Caco-2 (cell line): Measurements from ENCODE around the gene TLE6. TPM values are rescaled to one million over a fixed set of nuclear protein-coding genes. Genes with fewer than 3 reads are reported as not detected.

Experiments used
- BruUV-seq: library from RNA; stranded (reverse); fragments of 400-500 nt; replicated peaks from 2 replicates; lab custom pipeline; 2021; lab: Mats Ljungman, UMichigan
- CTCF ChIA-PET: fragments of 300-600 bp; sonication (Branson Sonifier 250); formaldehyde crosslinking; loops from one replicate; lab custom pipeline; 2022; ENCODE audit warnings: antibody characterized with exemption; lab: Charles Lee
- POLR2A ChIA-PET: fragments of 300-600 bp; sonication (Branson Sonifier 250); formaldehyde crosslinking; loops from one replicate; lab custom pipeline; 2022; ENCODE audit warnings: antibody characterized with exemption; lab: Charles Lee
- DNase-seq, 2 experiments: peaks; one replicate each; pipeline versions ENCODE4 v3.0.0 to v3.0.0-alpha.2; 2020 to 2022
- H3K27me3 ChIP-seq: replicated peaks from 2 replicates; pipeline ENCODE4 v1.6.0; 2011; ENCODE audit warnings: low read length; ENCODE audit not compliant: control insufficient read depth, insufficient read depth
- H3K36me3 ChIP-seq: 2 replicates; pipeline ENCODE4 v1.5.1; 2011; ENCODE audit warnings: low read length; ENCODE audit not compliant: control insufficient read depth, insufficient read depth
- H3K4me1 ChIP-seq: fragments of 250-450 bp; sonication (Bioruptor Pico); 2 replicates; pipeline ENCODE4 v1.5.1; 2020; ENCODE audit warnings: mild to moderate bottlenecking
- H3K4me3 ChIP-seq: 2 replicates; pipeline ENCODE4 v1.5.1; 2011; ENCODE audit warnings: low read depth, mild to moderate bottlenecking, control low read depth, low read length
- H3K9me3 ChIP-seq: fragments of 250-450 bp; sonication (Bioruptor Pico); 2 replicates; pipeline ENCODE4 v1.5.1; 2020; ENCODE audit warnings: mild to moderate bottlenecking, moderate library complexity
- H3K27ac Mint-ChIP-seq: one replicate; pipeline ENCODE4 v1.8.0; 2022; ENCODE audit warnings: mixed read lengths; ENCODE audit not compliant: unreplicated experiment
- H3K27me3 Mint-ChIP-seq: one replicate; pipeline ENCODE4 v1.8.0; 2022; ENCODE audit warnings: mixed read lengths; ENCODE audit not compliant: insufficient read depth, unreplicated experiment
- H3K36me3 Mint-ChIP-seq: one replicate; pipeline ENCODE4 v1.8.0; 2022; ENCODE audit warnings: mild to moderate bottlenecking, mixed read lengths; ENCODE audit not compliant: insufficient read depth, unreplicated experiment
- H3K4me1 Mint-ChIP-seq: one replicate; pipeline ENCODE4 v1.8.0; 2022; ENCODE audit warnings: low read depth, mixed read lengths; ENCODE audit not compliant: unreplicated experiment
- H3K4me3 Mint-ChIP-seq: one replicate; pipeline ENCODE4 v1.8.0; 2022; ENCODE audit warnings: mild to moderate bottlenecking, moderate library complexity, mixed read lengths; ENCODE audit not compliant: unreplicated experiment
- H3K9me3 Mint-ChIP-seq: one replicate; pipeline ENCODE4 v1.8.0; 2022; ENCODE audit warnings: mixed read lengths; ENCODE audit not compliant: unreplicated experiment
- intact Hi-C: fragments of 100-400 bp; cut with micrococcal nuclease; formaldehyde crosslinking; loops from one replicate; pipeline ENCODE4 v1.10.0; 2022; ENCODE audit not compliant: unreplicated experiment
- total RNA-seq: library from RNA; stranded (reverse); gene quantifications from 2 replicates; pipeline ENCODE4 v1.2.3, GENCODE V29; 2022
- TF ChIP-seq, protein P1 (sequence below), 2 experiments: fragments of 200-600 bp in 1 of 2; IDR thresholded peaks; 1 replicate in 1 of 2; 2 replicates in 1 of 2; pipeline versions ENCODE4 v1.5.1 to v1.8.0; 2011 to 2022; ENCODE audit warnings: antibody characterized with exemption in 1 of 2, control low read depth in 1 of 2, inconsistent platforms in 1 of 2, low read depth in 1 of 2, low read length in 1 of 2, mild to moderate bottlenecking in 1 of 2, moderate library complexity in 1 of 2; ENCODE audit not compliant: insufficient read depth in 1 of 2, severe bottlenecking in 1 of 2, unreplicated experiment in 1 of 2

The TLE6 gene
- total RNA-seq, 1 experiment from 2014 or later: 1.4 TPM

DNA sequence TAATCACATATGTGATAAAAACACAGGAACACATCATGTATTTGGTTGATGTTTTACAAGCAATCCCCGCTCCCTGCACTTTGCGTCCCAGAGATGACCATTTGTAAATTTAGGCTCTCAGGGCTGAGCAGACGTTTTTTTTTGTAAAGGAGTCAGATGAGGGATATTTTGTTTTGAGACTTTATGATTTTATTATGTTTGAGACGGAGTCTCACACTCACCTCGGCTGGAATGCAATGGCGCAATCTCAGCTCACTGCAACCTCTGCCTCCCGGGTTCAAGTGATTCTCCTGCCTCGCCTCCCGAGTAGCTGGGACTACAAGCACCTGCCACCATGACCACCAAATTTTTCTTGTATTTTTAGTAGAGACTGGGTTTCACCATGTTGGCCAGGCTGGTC, 1.4 kb downstream of the TLE6 start:
- Histone ChIP-seq H3K9me3 (no peaks in the 10 kb centered on the region), H3K36me3 (no peaks in the 10 kb centered on the region), H3K27me3 (no peaks in the 10 kb centered on the region), H3K4me1 (peaks cover 16% of the 10 kb centered on the region; the same call in 1 of the 2 replicates), H3K4me3 (no peak overlapping the region)
- no peaks in the 10 kb centered on the region for H3K4me1 Mint-ChIP-seq
- TF ChIP-seq, protein P1, sequence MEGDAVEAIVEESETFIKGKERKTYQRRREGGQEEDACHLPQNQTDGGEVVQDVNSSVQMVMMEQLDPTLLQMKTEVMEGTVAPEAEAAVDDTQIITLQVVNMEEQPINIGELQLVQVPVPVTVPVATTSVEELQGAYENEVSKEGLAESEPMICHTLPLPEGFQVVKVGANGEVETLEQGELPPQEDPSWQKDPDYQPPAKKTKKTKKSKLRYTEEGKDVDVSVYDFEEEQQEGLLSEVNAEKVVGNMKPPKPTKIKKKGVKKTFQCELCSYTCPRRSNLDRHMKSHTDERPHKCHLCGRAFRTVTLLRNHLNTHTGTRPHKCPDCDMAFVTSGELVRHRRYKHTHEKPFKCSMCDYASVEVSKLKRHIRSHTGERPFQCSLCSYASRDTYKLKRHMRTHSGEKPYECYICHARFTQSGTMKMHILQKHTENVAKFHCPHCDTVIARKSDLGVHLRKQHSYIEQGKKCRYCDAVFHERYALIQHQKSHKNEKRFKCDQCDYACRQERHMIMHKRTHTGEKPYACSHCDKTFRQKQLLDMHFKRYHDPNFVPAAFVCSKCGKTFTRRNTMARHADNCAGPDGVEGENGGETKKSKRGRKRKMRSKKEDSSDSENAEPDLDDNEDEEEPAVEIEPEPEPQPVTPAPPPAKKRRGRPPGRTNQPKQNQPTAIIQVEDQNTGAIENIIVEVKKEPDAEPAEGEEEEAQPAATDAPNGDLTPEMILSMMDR (IDR thresholded peaks at IDR 0.05; ENCODE audit: insufficient read depth in 1 of 2, low read depth in 1 of 2, low read length in 1 of 2, severe bottlenecking in 1 of 2, unreplicated experiment in 1 of 2): no peak
- no peaks in the 10 kb centered on the region for H3K9me3 Mint-ChIP-seq
- no TSS peak for BruUV-seq
- H3K36me3 Mint-ChIP-seq: peaks cover 15% of the 10 kb centered on the region
- CTCF ChIA-PET: interaction anchor here (0.7 kb wide), 1 partner anchor 61 kb away, joined by 3 read pairs; no protein-coding TSS in a partner anchor
- intact Hi-C loops: no loop called here
- H3K27me3 Mint-ChIP-seq: no peaks in the 10 kb centered on the region
- no peak overlapping the region for H3K4me3 Mint-ChIP-seq
- no peak overlapping the region for H3K27ac Mint-ChIP-seq
- POLR2A ChIA-PET: no interaction called here
- no peak for DNase-seq

DNA sequence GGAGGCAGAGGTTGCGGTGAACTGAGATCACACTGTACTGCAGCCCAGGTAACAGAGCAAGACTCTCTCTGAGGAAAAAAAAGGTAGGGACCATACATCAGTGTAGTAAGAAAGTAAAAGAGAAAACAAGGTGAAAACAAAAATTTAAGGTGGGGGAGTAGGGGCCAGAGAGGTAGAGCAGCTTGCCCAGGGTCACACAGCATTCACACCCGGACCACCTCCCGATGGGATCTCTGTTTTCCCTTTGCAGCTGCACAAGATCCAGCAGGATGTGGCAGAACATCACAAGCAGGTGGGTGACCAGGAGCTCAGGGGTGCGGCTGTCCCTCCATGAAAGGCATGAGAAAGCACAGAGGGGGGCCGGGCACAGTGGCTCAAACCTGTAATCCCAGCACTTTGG, 4.5 kb downstream of the TLE6 start:
- Histone ChIP-seq H3K36me3 (no peaks in the 10 kb centered on the region), H3K4me3 (no peak overlapping the region), H3K9me3 (no peaks in the 10 kb centered on the region), H3K4me1 (peaks cover 11% of the 10 kb centered on the region; the same call in 1 of the 2 replicates), H3K27me3 (no peaks in the 10 kb centered on the region)
- ChIA-PET CTCF (interaction anchor here (1.0 kb wide), 1 partner anchor 54 kb away, joined by 3 read pairs; no protein-coding TSS in a partner anchor), POLR2A (no interaction called here)
- no peak overlapping the region for H3K4me3 Mint-ChIP-seq
- intact Hi-C loops: no loop called here
- BruUV-seq: no TSS peak
- no peak for DNase-seq
- H3K27ac Mint-ChIP-seq: no peak overlapping the region
- H3K36me3 Mint-ChIP-seq: peaks cover 11% of the 10 kb centered on the region
- no peaks in the 10 kb centered on the region for H3K9me3 Mint-ChIP-seq
- H3K27me3 Mint-ChIP-seq: no peaks in the 10 kb centered on the region
- H3K4me1 Mint-ChIP-seq: no peaks in the 10 kb centered on the region
- TF ChIP-seq, protein P1 (IDR thresholded peaks at IDR 0.05; ENCODE audit: insufficient read depth in 1 of 2, low read depth in 1 of 2, low read length in 1 of 2, severe bottlenecking in 1 of 2, unreplicated experiment in 1 of 2): no peak

DNA sequence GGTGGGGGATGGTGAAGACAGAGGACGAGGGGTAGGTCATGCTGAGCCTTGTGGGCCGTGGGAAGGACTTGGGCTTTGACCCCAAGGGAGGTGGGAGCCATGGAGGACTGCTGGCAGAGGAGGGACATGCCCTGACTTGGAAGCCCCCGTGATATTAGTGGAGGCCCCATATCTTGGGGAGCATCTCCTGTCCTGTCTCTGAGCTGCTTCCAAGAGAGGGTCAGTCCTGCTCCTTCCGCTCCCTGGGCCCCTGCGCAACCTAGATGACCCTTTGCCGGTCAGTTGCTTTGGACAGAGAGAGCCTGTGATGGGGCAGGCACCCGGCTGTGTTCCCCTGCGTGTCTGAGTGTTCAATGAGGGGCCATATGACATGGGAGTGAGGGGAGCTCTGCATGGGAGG, 5.2 kb downstream of the TLE6 start:
- intact Hi-C loops: no loop called here
- BruUV-seq: no TSS peak
- CTCF ChIA-PET: interaction anchor here (1.0 kb wide), 1 partner anchor 53 kb away, joined by 3 read pairs; no protein-coding TSS in a partner anchor

More for the DNA sequence above, 5.2 kb downstream of the TLE6 start:
- POLR2A ChIA-PET: no interaction called here
- H3K36me3 ChIP-seq: no peaks in the 10 kb centered on the region
- H3K27me3 ChIP-seq: no peaks in the 10 kb centered on the region
- Mint-ChIP-seq H3K36me3 (peaks cover 4% of the 10 kb centered on the region), H3K27ac (no peak overlapping the region), H3K9me3 (no peaks in the 10 kb centered on the region), H3K4me1 (no peaks in the 10 kb centered on the region), H3K27me3 (no peaks in the 10 kb centered on the region), H3K4me3 (no peak overlapping the region)
- DNase-seq: no peak
- no peaks in the 10 kb centered on the region for H3K9me3 ChIP-seq
- TF ChIP-seq, protein P1 (IDR thresholded peaks at IDR 0.05; ENCODE audit: insufficient read depth in 1 of 2, low read depth in 1 of 2, low read length in 1 of 2, severe bottlenecking in 1 of 2, unreplicated experiment in 1 of 2): no peak
- peaks cover 10% of the 10 kb centered on the region; the same call in 1 of the 2 replicates for H3K4me1 ChIP-seq
- H3K4me3 ChIP-seq: no peak overlapping the region
